Endodermal cell (in vitro differentiated cells): ENCODE data around the gene NPAS3. TPM values are rescaled to one million over a fixed set of nuclear protein-coding genes. Genes with fewer than 3 reads are reported as not detected.

Experiments
- DNase-seq: peaks from one replicate; pipeline ENCODE4 v3.0.0-alpha.2; 2017
- H3K27ac ChIP-seq: 2 replicates; pipeline ENCODE4 v1.5.1; 2013; ENCODE audit warnings: mild to moderate bottlenecking, low read depth, low read length, moderate library complexity
- H3K27me3 ChIP-seq: 2 replicates; pipeline ENCODE4 v1.6.1; 2013; ENCODE audit warnings: mild to moderate bottlenecking, low read length, moderate library complexity; ENCODE audit not compliant: insufficient read depth, control insufficient read depth, poor library complexity, severe bottlenecking
- H3K36me3 ChIP-seq: 2 replicates; pipeline ENCODE4 v1.7.0; 2013; ENCODE audit warnings: mild to moderate bottlenecking, low read length, moderate library complexity; ENCODE audit not compliant: control insufficient read depth, insufficient read depth
- H3K4me1 ChIP-seq: one replicate; pipeline ENCODE4 v1.7.0; 2013; ENCODE audit warnings: low read length; ENCODE audit not compliant: control insufficient read depth, insufficient read depth
- H3K4me3 ChIP-seq: 2 replicates; pipeline ENCODE4 v1.5.1; 2013; ENCODE audit warnings: mild to moderate bottlenecking, low read length, moderate library complexity
- H3K9ac ChIP-seq: 2 replicates; pipeline ENCODE4 v1.6.1; 2013; ENCODE audit warnings: mild to moderate bottlenecking, low read length, moderate library complexity; ENCODE audit not compliant: poor library complexity, severe bottlenecking; ENCODE audit errors: extremely low read depth
- H3K9me3 ChIP-seq: 2 replicates; pipeline ENCODE4 v1.6.1; 2013; ENCODE audit warnings: mild to moderate bottlenecking, low read length, moderate library complexity; ENCODE audit not compliant: control insufficient read depth
- H3K27ac Mint-ChIP-seq: 2 replicates; pipeline ENCODE4 v1.8.0; 2020; ENCODE audit warnings: mixed read lengths
- H3K27me3 Mint-ChIP-seq: 2 replicates; pipeline ENCODE4 v1.8.0; 2021; ENCODE audit warnings: mild to moderate bottlenecking, mixed read lengths; ENCODE audit not compliant: insufficient read depth
- H3K36me3 Mint-ChIP-seq: 2 replicates; pipeline ENCODE4 v1.8.0; 2020; ENCODE audit warnings: low read depth, mixed read lengths
- H3K4me1 Mint-ChIP-seq: 2 replicates; pipeline ENCODE4 v1.8.0; 2020; ENCODE audit warnings: mixed read lengths
- H3K4me3 Mint-ChIP-seq: 2 replicates; pipeline ENCODE4 v1.8.0; 2020; ENCODE audit warnings: mild to moderate bottlenecking, moderate library complexity, mixed read lengths
- H3K9me3 Mint-ChIP-seq: 2 replicates; pipeline ENCODE4 v1.8.0; 2020; ENCODE audit warnings: mild to moderate bottlenecking, mixed read lengths
- CTCF ChIP-seq: fragments of 200-600 bp; sonication (generic); conservative IDR thresholded peaks from 2 replicates; pipeline ENCODE4 v1.5.0; 2021; ENCODE audit warnings: antibody characterized with exemption, mild to moderate bottlenecking
- WGBS, 2 experiments: methylation state at CpG; one replicate each; pipeline versions ENCODE4 v1.1.5 to v1.1.7; 2013; ENCODE audit warnings: missing lambda C conversion rate in 2 of 2, mixed read lengths in 1 of 2; ENCODE audit not compliant: insufficient coverage in 1 of 2, insufficient read length in 1 of 2; 5-methylcytosine and 5-hydroxymethylcytosine counted together
- total RNA-seq, 2 donors: library from RNA; stranded (reverse); fragmentation: NEBNext Ultra II Directional in 1 of 2; extraction: Animal tissue kit (Norgen Biotek cat#: 25700) in 1 of 2; gene quantifications; 2 replicates in 1 of 2; 3 replicates in 1 of 2; pipeline ENCODE4 v1.2.1, GENCODE V29; 2021

NPAS3 gene
- total RNA-seq, 2 donors from 2014 or later, result 1.4 to 1.6 TPM

DNA sequence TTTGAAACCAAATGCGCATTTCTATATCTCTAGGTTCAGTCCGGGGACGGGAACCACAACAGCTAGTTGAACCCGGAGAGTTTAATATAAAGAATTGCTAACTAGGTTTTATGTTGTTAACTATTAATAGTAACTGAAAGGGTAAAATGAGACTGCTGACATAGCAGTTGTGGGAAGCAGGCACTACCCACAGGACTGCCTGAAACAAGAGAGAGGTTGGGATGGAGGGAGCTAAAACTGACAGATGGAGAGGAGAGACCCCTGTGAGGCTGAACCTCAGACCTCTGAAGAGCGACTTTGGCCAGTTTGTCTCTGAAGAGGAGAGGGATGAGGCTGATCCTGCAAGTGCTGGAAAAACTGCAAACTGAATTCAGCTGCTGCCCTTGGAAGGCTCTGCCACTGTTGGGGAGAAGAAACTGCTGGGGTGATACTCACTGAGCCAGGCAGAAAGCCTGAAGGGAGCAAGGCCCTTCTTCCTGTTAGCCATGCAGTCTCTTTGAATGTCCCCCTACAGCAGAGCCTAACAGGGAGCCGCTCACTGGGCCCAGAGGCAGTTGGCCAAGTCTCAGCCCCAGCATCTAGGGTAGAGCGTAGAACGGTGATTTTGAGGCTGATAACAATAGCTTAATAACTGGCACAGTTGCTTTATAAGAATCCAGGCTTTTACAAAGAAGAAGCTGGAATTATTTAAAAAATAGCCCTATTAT lies 172.2 kb downstream of the NPAS3 start:
- TF ChIP-seq CTCF, result no peak
- WGBS, 2 experiments, result 65 to 78% methylated on average over 5 to 7 of the region's 8 CpGs
- Histone ChIP-seq H3K4me3 (no peak overlapping the region), H3K27ac (no peak overlapping the region), H3K9me3 (no peaks in the 10 kb centered on the region), H3K4me1 (no peaks in the 10 kb centered on the region), H3K36me3 (no peaks in the 10 kb centered on the region), H3K27me3 (no peaks in the 10 kb centered on the region), H3K9ac (peak overlapping the region; percentile 34)
- DNase-seq, result peak; percentile 46
- Mint-ChIP-seq H3K27me3 (no peaks in the 10 kb centered on the region), H3K4me1 (no peaks in the 10 kb centered on the region), H3K27ac (no peak overlapping the region), H3K36me3 (no peaks in the 10 kb centered on the region), H3K9me3 (no peaks in the 10 kb centered on the region), H3K4me3 (no peak overlapping the region)

DNA sequence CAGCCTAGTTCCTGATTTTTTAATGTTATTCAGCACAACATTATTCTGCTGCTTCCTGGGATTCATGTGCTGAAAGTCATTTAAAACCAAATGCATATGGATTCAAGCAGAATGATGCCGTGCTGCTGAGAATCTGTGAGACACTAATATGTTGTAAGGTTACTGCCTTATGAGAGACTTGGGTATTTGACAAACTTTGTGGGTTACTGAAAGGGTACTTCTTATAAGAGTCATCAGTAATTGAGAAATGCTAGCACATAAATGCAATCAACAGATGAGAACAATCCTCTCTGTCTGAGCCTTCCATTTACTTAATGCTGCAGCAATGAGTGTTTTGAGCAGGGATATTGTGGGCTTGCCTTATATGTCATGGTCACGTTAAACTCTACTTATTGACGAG lies 175.7 kb downstream of the NPAS3 start:
- Histone ChIP-seq H3K9me3 (no peaks in the 10 kb centered on the region), H3K4me1 (no peaks in the 10 kb centered on the region), H3K27me3 (no peaks in the 10 kb centered on the region), H3K4me3 (no peak overlapping the region), H3K9ac (no peak overlapping the region), H3K27ac (no peak overlapping the region), H3K36me3 (no peaks in the 10 kb centered on the region)
- Mint-ChIP-seq H3K4me1 (peaks cover 7% of the 10 kb centered on the region), H3K36me3 (no peaks in the 10 kb centered on the region), H3K4me3 (no peak overlapping the region), H3K27me3 (no peaks in the 10 kb centered on the region), H3K9me3 (no peaks in the 10 kb centered on the region), H3K27ac (no peak overlapping the region)
- no peak for TF ChIP-seq CTCF
- WGBS, 2 experiments, result 87 to 90% methylated on average over 3 of the region's 3 CpGs
- DNase-seq, result no peak

DNA sequence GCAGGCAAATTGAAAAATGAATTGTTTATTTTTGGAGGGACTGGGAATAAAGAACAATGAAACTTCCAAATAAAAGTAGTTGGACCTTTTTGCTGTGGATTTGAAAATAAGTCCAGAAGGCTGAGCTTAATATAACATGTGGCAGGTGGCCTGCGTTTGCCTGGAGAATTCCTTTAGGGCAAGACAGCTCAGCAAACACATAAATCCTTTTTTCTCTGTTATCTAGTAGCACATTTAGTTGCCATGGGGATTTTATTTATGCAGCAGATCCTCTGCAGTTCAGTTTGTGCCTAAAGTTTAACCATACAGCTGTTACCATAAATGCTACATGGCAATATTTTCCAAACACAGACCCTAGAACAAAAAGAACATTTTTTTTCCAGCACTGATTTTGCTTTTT lies 180.0 kb downstream of the NPAS3 start:
- no peaks in the 10 kb centered on the region for H3K36me3 ChIP-seq
- H3K4me3 Mint-ChIP-seq, result no peak overlapping the region
- H3K27me3 ChIP-seq, result no peaks in the 10 kb centered on the region
- H3K9ac ChIP-seq, result no peak overlapping the region
- H3K4me1 ChIP-seq, result peaks cover 3% of the 10 kb centered on the region
- no peak overlapping the region for H3K27ac ChIP-seq
- no peak for DNase-seq
- no peak overlapping the region for H3K4me3 ChIP-seq
- H3K4me1 Mint-ChIP-seq, result peaks cover 10% of the 10 kb centered on the region
- H3K9me3 Mint-ChIP-seq, result no peaks in the 10 kb centered on the region
- TF ChIP-seq CTCF, result no peak
- no peaks in the 10 kb centered on the region for H3K27me3 Mint-ChIP-seq
- no peak overlapping the region for H3K27ac Mint-ChIP-seq
- 83% methylated on average over 1 of the region's 1 CpG; no CpG with 5 or more reads in 1 of the 2 experiments for WGBS, 2 experiments
- no peaks in the 10 kb centered on the region for H3K9me3 ChIP-seq
- no peaks in the 10 kb centered on the region for H3K36me3 Mint-ChIP-seq
